Activated CD8-positive, alpha-beta T cell treated with anti-CD3 and anti-CD28 coated beads for 36 hours (primary cell): ENCODE measurements around the gene LUZP4. TPM values are rescaled to one million over a fixed set of nuclear protein-coding genes. Genes with fewer than 3 reads are reported as not detected.

ENCODE experiments used
- ATAC-seq: fragments of 200-7000 bp; cut with Tn5 transposase; one replicate; pipeline ENCODE4 v1.10.0; 2021; ENCODE audit warnings: mild to moderate bottlenecking, moderate library complexity
- CTCF ChIA-PET: fragments of 350-600 bp; sonication (Branson Sonifier 250); formaldehyde crosslinking; loops from one replicate; lab custom pipeline; 2021; ENCODE audit warnings: antibody characterized with exemption; lab: Charles Lee
- POLR2A ChIA-PET: fragments of 350-600 bp; sonication (Branson Sonifier 250); formaldehyde crosslinking; loops from one replicate; lab custom pipeline; 2021; ENCODE audit warnings: antibody characterized with exemption; lab: Charles Lee
- DNase-seq: peaks from one replicate; pipeline ENCODE4 v3.0.0-alpha.2; 2020
- H3K27ac Mint-ChIP-seq: one replicate; pipeline ENCODE4 v1.8.0; 2021; ENCODE audit warnings: mild to moderate bottlenecking, mixed read lengths
- H3K27me3 Mint-ChIP-seq: one replicate; pipeline ENCODE4 v1.8.0; 2021; ENCODE audit warnings: mixed read lengths
- H3K36me3 Mint-ChIP-seq: one replicate; pipeline ENCODE4 v1.8.0; 2021; ENCODE audit warnings: low read depth, mixed read lengths
- H3K4me1 Mint-ChIP-seq: one replicate; pipeline ENCODE4 v1.8.0; 2021; ENCODE audit warnings: low read depth, mixed read lengths
- H3K4me3 Mint-ChIP-seq: one replicate; pipeline ENCODE4 v1.8.0; 2021; ENCODE audit warnings: mild to moderate bottlenecking, moderate library complexity, mixed read lengths
- H3K9me3 Mint-ChIP-seq: one replicate; pipeline ENCODE4 v1.8.0; 2021; ENCODE audit warnings: mixed read lengths
- intact Hi-C: fragments of 100-400 bp; cut with micrococcal nuclease; formaldehyde crosslinking; loops from one replicate; pipeline ENCODE4 v1.10.0; 2022
- total RNA-seq, 2 experiments: library from RNA; stranded (reverse); gene quantifications; one replicate each; pipeline ENCODE4 v1.2.3, GENCODE V29; 2021
- TF ChIP-seq, protein P1 (sequence below): fragments of 200-600 bp; IDR thresholded peaks from one replicate; pipeline ENCODE4 v1.8.0; 2022; ENCODE audit warnings: antibody characterized with exemption, mild to moderate bottlenecking

LUZP4 gene
- total RNA-seq, 2 experiments from 2014 or later: not detected

DNA sequence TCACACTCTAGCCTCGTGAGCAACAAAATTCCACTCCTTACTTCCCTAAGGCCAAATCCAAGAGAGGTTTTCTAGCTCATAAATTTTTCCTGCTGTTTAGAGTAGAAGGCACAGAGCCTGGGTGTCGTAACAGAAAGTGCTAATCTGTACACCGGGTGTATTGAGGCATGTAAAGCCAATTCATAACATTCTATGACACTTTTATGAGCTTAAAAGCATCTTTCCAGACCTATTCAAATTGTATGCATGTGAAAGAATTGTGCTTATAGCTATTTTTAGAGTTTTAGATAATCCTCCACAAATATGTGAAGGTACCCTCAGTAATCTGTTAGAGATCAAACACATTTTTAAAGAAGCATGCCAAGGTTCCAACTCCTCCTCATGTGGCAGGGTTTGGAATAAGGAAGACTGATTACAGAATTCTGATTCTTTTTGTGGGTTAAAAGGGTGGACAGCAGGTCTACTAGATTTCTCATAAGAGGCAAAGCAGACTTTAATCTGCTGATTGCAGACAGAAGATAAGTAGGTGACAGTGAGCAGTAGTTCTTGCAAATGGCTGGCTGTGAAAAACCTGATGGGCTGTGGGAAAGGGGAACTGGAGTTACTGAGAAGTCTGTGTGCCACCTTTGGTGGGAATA is 30.2 kb upstream of the LUZP4 start:
- no peak overlapping the region for H3K4me3 Mint-ChIP-seq
- POLR2A ChIA-PET: no interaction called here

DNA sequence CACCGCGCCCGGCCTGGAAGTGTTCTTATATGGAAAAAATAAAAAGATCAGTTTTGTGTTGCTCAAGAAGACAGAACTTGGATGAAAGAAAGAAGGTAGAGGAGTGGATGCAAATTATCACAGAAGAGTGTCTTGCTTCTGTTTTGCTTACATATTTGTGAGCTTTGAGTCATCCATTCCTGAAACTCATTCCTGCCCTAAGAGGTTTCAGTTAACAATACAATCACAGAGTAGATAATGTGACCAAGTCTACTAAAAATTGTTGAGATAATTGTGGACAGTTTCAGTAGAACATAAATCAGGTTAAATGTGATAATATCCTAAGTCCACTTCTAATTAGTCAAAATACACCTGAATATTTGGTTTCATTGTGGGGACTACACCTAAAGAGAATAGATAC is 29.2 kb upstream of the LUZP4 start:
- TF ChIP-seq, protein P1, sequence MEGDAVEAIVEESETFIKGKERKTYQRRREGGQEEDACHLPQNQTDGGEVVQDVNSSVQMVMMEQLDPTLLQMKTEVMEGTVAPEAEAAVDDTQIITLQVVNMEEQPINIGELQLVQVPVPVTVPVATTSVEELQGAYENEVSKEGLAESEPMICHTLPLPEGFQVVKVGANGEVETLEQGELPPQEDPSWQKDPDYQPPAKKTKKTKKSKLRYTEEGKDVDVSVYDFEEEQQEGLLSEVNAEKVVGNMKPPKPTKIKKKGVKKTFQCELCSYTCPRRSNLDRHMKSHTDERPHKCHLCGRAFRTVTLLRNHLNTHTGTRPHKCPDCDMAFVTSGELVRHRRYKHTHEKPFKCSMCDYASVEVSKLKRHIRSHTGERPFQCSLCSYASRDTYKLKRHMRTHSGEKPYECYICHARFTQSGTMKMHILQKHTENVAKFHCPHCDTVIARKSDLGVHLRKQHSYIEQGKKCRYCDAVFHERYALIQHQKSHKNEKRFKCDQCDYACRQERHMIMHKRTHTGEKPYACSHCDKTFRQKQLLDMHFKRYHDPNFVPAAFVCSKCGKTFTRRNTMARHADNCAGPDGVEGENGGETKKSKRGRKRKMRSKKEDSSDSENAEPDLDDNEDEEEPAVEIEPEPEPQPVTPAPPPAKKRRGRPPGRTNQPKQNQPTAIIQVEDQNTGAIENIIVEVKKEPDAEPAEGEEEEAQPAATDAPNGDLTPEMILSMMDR: no peak
- intact Hi-C loops: no loop called here
- ATAC-seq (no peak), DNase-seq (no peak)
- H3K36me3 Mint-ChIP-seq: no peaks in the 10 kb centered on the region
- CTCF ChIA-PET: no interaction called here
- no peak overlapping the region for H3K27ac Mint-ChIP-seq
- H3K4me1 Mint-ChIP-seq: no peaks in the 10 kb centered on the region
- no peaks in the 10 kb centered on the region for H3K9me3 Mint-ChIP-seq
- no peak overlapping the region for H3K4me3 Mint-ChIP-seq
- POLR2A ChIA-PET: no interaction called here
- no peaks in the 10 kb centered on the region for H3K27me3 Mint-ChIP-seq

More for the DNA sequence above, 30.2 kb upstream of the LUZP4 start:
- no peak for DNase-seq
- TF ChIP-seq, protein P1: no peak
- ATAC-seq: no peak
- CTCF ChIA-PET: no interaction called here
- H3K4me1 Mint-ChIP-seq: no peaks in the 10 kb centered on the region
- intact Hi-C loops: no loop called here
- H3K9me3 Mint-ChIP-seq: no peaks in the 10 kb centered on the region
- no peaks in the 10 kb centered on the region for H3K27me3 Mint-ChIP-seq
- no peak overlapping the region for H3K27ac Mint-ChIP-seq
- H3K36me3 Mint-ChIP-seq: no peaks in the 10 kb centered on the region

DNA sequence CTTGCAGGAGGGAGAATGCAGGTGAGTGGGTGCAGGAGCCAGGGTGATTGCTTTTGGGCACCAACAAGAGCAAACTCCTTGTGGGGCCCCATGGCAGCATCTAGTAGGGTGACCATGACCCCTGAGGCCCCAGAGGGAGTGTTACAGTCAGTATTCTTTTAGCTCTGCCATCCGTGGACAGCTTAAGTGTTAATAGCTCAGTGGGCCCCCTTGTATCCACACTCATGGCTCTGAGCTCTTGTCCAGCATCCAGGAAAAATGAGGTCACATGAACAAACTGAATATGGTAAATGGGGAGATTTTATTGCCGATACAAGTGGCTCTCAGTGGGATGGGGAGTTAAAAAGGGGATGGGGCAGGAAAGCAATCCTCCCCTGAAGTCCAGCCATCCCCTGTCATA is 28.4 kb upstream of the LUZP4 start:
- no peaks in the 10 kb centered on the region for H3K27me3 Mint-ChIP-seq
- DNase-seq: no peak
- ChIA-PET CTCF (no interaction called here), POLR2A (no interaction called here)
- H3K36me3 Mint-ChIP-seq: no peaks in the 10 kb centered on the region
- H3K4me1 Mint-ChIP-seq: no peaks in the 10 kb centered on the region
- TF ChIP-seq, protein P1: no peak
- intact Hi-C loops: no loop called here
- no peak overlapping the region for H3K27ac Mint-ChIP-seq
- ATAC-seq: no peak
- H3K9me3 Mint-ChIP-seq: no peaks in the 10 kb centered on the region
- no peak overlapping the region for H3K4me3 Mint-ChIP-seq

DNA sequence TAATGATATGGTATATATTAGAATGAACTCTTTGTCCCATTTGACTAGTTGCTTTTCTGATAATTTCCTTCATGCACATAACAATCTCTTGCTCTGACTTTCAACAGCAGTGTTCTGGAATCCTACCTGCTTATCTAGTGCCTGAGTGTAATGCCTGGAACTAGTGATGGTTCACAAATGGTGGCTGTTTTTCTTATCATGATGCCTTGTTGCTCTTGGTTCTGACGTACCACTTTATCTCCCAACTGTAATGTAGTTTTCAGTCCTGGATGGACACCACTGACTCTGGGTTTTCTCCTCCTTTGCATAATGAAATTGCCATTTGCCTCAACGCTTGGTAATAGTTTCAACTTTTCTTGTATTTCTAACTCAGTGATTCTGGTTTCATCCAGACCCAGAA is 25.5 kb upstream of the LUZP4 start:
- ATAC-seq: no peak
- CTCF ChIA-PET: no interaction called here
- H3K4me3 Mint-ChIP-seq: no peak overlapping the region

DNA sequence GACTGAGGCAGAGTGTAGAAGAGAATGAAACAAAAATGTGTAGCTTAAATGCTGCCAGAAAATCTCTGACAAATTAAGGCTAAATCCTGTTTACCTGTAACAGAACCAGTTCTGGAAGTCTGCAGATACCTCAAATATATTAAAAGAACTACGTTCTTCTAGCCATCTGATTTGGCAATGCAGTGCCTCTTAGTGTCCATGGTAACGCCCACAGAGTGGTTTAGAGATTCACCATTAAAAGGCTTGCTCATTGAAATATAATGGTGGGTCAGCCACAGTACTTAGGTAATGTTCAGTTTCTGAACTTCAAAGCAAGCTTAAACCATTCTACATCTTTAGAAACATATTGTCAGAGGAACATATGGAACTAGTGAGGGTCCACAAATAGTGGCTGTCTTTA is 23.2 kb upstream of the LUZP4 start:
- Mint-ChIP-seq H3K27me3 (no peaks in the 10 kb centered on the region), H3K4me1 (no peaks in the 10 kb centered on the region), H3K36me3 (no peaks in the 10 kb centered on the region), H3K4me3 (no peak overlapping the region), H3K9me3 (no peaks in the 10 kb centered on the region), H3K27ac (no peak overlapping the region)
- intact Hi-C loops: no loop called here
- TF ChIP-seq, protein P1: no peak
- DNase-seq (no peak), ATAC-seq (no peak)
- POLR2A ChIA-PET: no interaction called here
- CTCF ChIA-PET: no interaction called here

More for the DNA sequence above, 25.5 kb upstream of the LUZP4 start:
- Mint-ChIP-seq H3K4me1 (no peaks in the 10 kb centered on the region), H3K36me3 (no peaks in the 10 kb centered on the region), H3K27ac (no peak overlapping the region), H3K27me3 (no peaks in the 10 kb centered on the region), H3K9me3 (no peaks in the 10 kb centered on the region)
- DNase-seq: no peak
- TF ChIP-seq, protein P1: no peak
- intact Hi-C loops: no loop called here
- POLR2A ChIA-PET: no interaction called here
